Colonic mucosa (tissue), 4 donors: Measurements from ENCODE around the gene NIPAL1. TPM values are rescaled to one million over a fixed set of nuclear protein-coding genes. Genes with fewer than 3 reads are reported as not detected.

Experiments used
- DNase-seq: peaks from one replicate; pipeline ENCODE4 v3.0.0-alpha.2; 2020
- H3K27ac ChIP-seq: fragments of 200-600 bp; one replicate; pipeline ENCODE4 v1.8.0; 2021
- H3K27me3 ChIP-seq: fragments of 200-600 bp; one replicate; pipeline ENCODE4 v1.8.0; 2021
- H3K36me3 ChIP-seq: fragments of 200-600 bp; one replicate; pipeline ENCODE4 v1.8.0; 2021
- H3K4me1 ChIP-seq: fragments of 200-600 bp; one replicate; pipeline ENCODE4 v1.8.0; 2021; ENCODE audit warnings: mild to moderate bottlenecking
- H3K4me3 ChIP-seq: fragments of 200-600 bp; one replicate; pipeline ENCODE4 v1.8.0; 2021
- H3K9ac ChIP-seq, 2 donors: one replicate each; pipeline ENCODE4 v1.7.0; 2013; ENCODE audit warnings: control low read depth in 2 of 2, low read depth in 2 of 2, low read length in 2 of 2
- H3K9me3 ChIP-seq: fragments of 200-600 bp; one replicate; pipeline ENCODE4 v1.8.0; 2021
- CTCF ChIP-seq: fragments of 200-600 bp; IDR thresholded peaks from one replicate; pipeline ENCODE4 v1.8.0; 2022; ENCODE audit warnings: antibody characterized with exemption, mild to moderate bottlenecking
- intact Hi-C: fragments of 100-400 bp; cut with DNase I; formaldehyde crosslinking; loops from one replicate; pipeline ENCODE4 v1.14.1; 2022
- total RNA-seq, 2 donors: library from RNA; stranded (reverse); fragmentation: NEBNext Ultra II Directional in 1 of 2; extraction: Animal tissue kit (Norgen Biotek cat#: 25700) in 1 of 2; gene quantifications; one replicate each; pipeline ENCODE4 v1.2.1, GENCODE V29; 2021
- donor health status: healthy.
- donor health status: DM: no; HTN: no; CAD: no.
- donor health status: DM: no; HTN: no; CAD: no.

Gene NIPAL1
- total RNA-seq, 2 donors from 2014 or later, result 38.7 to 47.9 TPM

DNA sequence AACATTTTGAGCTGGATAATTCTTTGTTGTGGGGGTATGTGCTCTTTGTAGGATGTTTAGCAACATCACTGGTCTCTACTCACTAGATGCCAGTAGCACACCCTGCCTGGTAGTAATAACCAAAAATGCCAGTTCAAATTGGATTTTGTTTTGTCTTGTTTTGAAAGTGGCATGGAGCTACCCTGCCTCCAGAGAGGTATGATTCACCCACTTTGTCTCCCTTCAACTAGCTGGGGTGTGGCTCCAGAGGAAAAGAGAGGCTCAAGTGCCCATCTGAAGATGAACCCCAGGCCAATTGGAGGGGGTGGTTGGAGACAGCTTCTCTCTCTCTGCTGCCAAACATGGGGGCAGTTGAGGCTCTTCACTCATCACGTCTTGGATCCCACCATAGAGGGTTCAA is 34.5 kb downstream of the NIPAL1 start:
- Histone ChIP-seq H3K4me1 (peaks cover 6% of the 10 kb centered on the region), H3K9ac (no peak overlapping the region), H3K36me3 (no peaks in the 10 kb centered on the region), H3K27me3 (no peaks in the 10 kb centered on the region), H3K9me3 (no peaks in the 10 kb centered on the region), H3K27ac (no peak overlapping the region), H3K4me3 (no peak overlapping the region)
- DNase-seq, result no peak
- intact Hi-C loops, result no loop called here
- no peak for TF ChIP-seq CTCF

GRCh38 chr4:48058617-48059530 is 42.3 kb downstream of the NIPAL1 start:
- Histone ChIP-seq H3K4me1 (no peaks in the 10 kb centered on the region), H3K27ac (no peak overlapping the region), H3K9ac (no peak overlapping the region), H3K4me3 (no peak overlapping the region), H3K9me3 (no peaks in the 10 kb centered on the region), H3K27me3 (no peaks in the 10 kb centered on the region), H3K36me3 (no peaks in the 10 kb centered on the region)
- TF ChIP-seq CTCF, result no peak
- intact Hi-C loops, result no loop called here
- no peak for DNase-seq

DNA sequence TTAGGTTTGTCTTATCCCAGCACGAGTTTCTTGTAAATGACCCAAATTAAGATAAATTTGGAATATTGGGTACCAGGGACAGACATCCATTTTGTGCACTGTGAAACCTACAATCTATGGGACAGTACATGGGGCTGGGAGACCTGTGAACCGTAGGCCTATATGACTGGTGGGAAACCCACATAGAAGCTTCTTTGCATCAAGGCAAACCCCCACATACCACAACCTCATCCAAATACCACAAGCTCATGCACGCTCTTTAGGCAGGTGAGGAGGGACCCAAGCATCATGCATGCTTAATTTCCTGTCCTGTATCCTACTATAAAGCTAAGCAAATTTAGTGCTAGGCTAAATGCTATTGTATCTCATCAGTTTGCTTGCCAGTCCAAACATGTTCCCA is 47.8 kb downstream of the NIPAL1 start:
- no peaks in the 10 kb centered on the region for H3K36me3 ChIP-seq
- no peak overlapping the region for H3K27ac ChIP-seq
- no peak overlapping the region for H3K4me3 ChIP-seq
- H3K27me3 ChIP-seq, result no peaks in the 10 kb centered on the region
- H3K9me3 ChIP-seq, result no peaks in the 10 kb centered on the region
- no peak for DNase-seq
- no peak for TF ChIP-seq CTCF
- intact Hi-C loops, result no loop called here
- no peaks in the 10 kb centered on the region for H3K4me1 ChIP-seq
- H3K9ac ChIP-seq, result no peak overlapping the region

GRCh38 chr4:48065587-48066052 is 49.0 kb downstream of the NIPAL1 start:
- Histone ChIP-seq H3K27ac (no peak overlapping the region), H3K4me3 (no peak overlapping the region), H3K27me3 (no peaks in the 10 kb centered on the region), H3K36me3 (no peaks in the 10 kb centered on the region), H3K4me1 (no peaks in the 10 kb centered on the region), H3K9ac (no peak overlapping the region), H3K9me3 (no peaks in the 10 kb centered on the region)
- intact Hi-C loops, result no loop called here
- no peak for DNase-seq
- TF ChIP-seq CTCF, result no peak

DNA sequence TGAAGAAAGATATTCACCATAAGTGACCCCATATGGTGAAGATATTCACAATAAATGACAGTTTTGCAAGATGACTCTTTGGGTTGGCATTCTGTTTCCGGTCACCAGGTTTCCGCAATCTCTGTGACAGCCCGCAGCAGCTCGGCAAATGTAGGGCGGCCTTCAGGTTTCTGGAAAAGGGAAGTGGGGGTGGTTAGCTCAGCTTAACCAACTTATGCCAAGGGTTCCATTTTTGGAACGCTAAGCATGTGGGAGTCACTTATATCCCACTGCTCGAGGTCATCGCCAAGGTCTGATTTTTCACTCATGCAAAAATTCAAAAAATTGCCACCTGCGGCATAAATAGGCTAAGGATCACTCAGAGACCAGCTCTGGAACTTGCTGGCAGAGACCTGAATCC is 51.0 kb downstream of the NIPAL1 start:
- Histone ChIP-seq H3K27me3 (no peaks in the 10 kb centered on the region), H3K4me3 (no peak overlapping the region), H3K36me3 (no peaks in the 10 kb centered on the region), H3K9me3 (no peaks in the 10 kb centered on the region), H3K4me1 (no peaks in the 10 kb centered on the region), H3K27ac (no peak overlapping the region), H3K9ac (no peak overlapping the region)
- DNase-seq, result no peak
- intact Hi-C loops, result no loop called here
- no peak for TF ChIP-seq CTCF
